Measurements from ENCODE around the gene TMEM151B.

The TMEM151B gene

GRCh38 chr6:44234101-44235025 is 35.9 kb upstream of the TMEM151B start:
- no peak overlapping the region for H3K4me3 ChIP-seq (ENCODE audit: low read depth, low read length)
- DNase-seq (ENCODE audit: low read depth) = peak; percentile 49
- peak; percentile 78 for TF ChIP-seq CTCF (IDR thresholded peaks at IDR 0.05; ENCODE audit: insufficient read depth, low read depth, low read length, missing control alignments)

DNA sequence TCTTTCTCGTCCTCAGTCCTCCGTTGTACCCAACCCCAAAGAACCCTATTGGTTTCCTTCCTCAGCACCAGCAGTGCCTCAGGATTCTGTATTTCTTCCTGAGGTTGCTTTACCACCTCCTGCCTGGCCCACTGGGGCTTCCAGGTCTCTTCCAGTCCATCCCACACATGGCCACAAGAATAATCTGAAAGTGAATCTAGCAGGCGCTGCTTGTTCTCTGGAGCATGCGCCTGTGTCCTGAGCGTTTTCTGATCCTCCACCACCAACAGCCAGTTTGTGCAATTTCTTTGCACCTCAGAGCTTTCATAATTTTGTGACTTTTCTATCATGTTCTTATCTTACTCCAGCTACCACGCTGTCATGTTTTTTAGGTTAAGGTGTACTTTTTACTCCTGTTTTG is 35.0 kb upstream of the TMEM151B start:
- DNase-seq (ENCODE audit: low read depth) = no peak
- TF ChIP-seq CTCF (IDR thresholded peaks at IDR 0.05; ENCODE audit: insufficient read depth, low read depth, low read length, missing control alignments) = no peak
- no peak overlapping the region for H3K4me3 ChIP-seq (ENCODE audit: low read depth, low read length)

- no peak for DNase-seq (ENCODE audit: low read depth)
- no peak for TF ChIP-seq CTCF (IDR thresholded peaks at IDR 0.05; ENCODE audit: insufficient read depth, low read depth, low read length, missing control alignments)
- H3K4me3 ChIP-seq (ENCODE audit: low read depth, low read length) = no peak overlapping the region
Observed at GRCh38 chr6:44235891-44236516, 34.2 kb upstream of the TMEM151B start.

DNA sequence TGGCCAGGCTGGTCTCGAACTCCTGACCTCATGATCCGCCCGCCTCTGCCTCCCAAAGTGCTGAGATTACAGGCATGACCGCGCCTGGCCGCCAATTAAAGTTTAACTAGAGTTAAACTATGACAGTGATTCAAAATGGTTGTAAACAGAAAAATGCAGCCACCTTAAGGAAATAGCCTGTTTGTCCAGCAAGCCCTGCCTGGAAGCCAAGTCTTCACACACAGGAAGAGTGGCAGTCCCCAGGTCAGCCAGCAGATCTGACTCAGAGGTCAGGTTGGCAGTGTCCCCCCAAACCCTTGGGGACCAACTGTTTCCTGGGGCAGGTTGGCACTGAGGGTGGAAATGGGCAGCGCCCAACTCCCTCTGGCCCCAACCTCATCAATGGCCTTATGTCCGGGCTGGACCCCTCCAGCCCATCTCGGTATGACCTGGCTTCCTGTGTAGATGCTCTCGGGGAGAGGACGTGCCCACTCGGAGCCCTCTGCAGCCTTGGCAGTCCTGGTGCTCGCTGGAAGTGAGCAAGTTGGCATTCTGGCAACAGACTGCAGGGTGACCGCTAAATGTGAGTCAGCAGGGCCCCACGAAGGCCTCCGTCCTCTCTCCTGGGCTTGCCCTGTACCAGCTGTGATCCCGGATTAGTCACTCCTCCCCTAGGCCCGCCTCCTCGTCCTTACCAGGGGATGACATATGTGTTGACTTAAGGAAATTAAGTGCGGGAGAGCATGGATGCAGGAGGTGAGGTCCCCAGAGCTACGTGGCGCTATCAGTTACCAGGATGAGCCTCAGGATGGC is 33.0 kb upstream of the TMEM151B start:
- no peak for TF ChIP-seq CTCF (IDR thresholded peaks at IDR 0.05; ENCODE audit: insufficient read depth, low read depth, low read length, missing control alignments)
- peak; percentile 74 for DNase-seq (ENCODE audit: low read depth)

GRCh38 chr6:44237813-44238433 is 32.3 kb upstream of the TMEM151B start:
- TF ChIP-seq CTCF (IDR thresholded peaks at IDR 0.05; ENCODE audit: insufficient read depth, low read depth, low read length, missing control alignments) = peak; percentile 94
- peak overlapping the region; percentile 71 for H3K4me3 ChIP-seq (ENCODE audit: low read depth, low read length)
- DNase-seq (ENCODE audit: low read depth) = peak; percentile 80

More for the DNA sequence above, 33.0 kb upstream of the TMEM151B start:
- peak overlapping the region; percentile 71 for H3K4me3 ChIP-seq (ENCODE audit: low read depth, low read length)

DNA sequence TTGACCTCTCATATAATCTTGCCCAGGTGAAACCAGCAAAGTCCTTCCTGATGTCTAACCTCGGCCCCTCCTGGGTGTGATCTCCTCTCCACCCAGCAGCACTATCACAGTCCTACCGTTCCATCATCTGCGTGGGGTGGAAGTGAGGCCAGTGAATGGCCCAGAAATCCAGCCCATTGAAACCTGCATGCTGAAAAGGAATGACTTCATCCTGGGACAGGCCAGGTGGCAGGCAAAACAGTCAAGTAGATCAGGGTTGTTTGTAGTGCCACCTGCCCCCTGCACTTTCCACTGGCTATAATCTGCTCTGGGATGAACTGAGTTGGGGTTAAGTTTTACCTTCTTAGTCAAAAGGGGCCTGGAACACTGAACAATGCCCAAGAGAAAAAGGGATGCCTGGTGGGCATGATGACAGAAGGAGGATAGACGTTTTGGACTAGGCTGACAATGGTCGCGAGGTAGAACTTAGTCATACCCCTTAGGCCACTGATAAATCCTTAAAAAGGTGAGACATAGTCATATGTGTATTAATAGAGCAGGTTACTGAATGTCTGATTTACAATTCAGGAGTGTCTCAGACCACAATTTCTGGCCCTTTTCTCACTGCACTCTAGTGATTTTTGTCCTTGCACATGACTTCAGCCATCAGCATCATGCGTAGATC is 31.4 kb upstream of the TMEM151B start:
- H3K4me3 ChIP-seq (ENCODE audit: low read depth, low read length) = no peak overlapping the region
- no peak for TF ChIP-seq CTCF (IDR thresholded peaks at IDR 0.05; ENCODE audit: insufficient read depth, low read depth, low read length, missing control alignments)

More for the DNA sequence above, 31.4 kb upstream of the TMEM151B start:
- no peak for DNase-seq (ENCODE audit: low read depth)
